GM18858 (cell line): Measurements from ENCODE around the gene DCANP1.

Experiments
- ATAC-seq: cut with Tn5 transposase; IDR thresholded peaks from one replicate; pipeline ENCODE4 v1.9.1; 2021; ENCODE audit not compliant: unreplicated experiment

Gene DCANP1

DNA sequence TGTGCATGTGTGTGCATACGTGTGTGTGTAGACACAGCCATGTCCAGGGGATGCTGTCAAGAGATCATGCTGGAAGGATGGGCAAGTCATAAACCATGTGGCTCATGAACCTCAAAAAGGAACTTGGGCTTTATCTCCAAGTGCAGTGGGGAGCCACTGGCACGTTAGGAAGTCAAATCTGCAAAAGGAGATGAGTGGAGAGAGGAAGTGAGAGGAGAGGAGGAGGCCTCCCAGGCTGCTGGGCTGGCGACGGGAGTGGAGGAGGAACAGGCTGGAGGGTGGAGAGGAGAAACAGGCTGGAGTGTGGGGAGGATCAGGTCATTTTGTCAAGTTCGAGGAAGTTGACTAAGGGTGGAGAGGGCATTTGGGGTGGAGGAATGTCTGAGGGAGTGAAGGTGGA, 34.2 kb upstream of the DCANP1 start:
- ATAC-seq: no peak

DNA sequence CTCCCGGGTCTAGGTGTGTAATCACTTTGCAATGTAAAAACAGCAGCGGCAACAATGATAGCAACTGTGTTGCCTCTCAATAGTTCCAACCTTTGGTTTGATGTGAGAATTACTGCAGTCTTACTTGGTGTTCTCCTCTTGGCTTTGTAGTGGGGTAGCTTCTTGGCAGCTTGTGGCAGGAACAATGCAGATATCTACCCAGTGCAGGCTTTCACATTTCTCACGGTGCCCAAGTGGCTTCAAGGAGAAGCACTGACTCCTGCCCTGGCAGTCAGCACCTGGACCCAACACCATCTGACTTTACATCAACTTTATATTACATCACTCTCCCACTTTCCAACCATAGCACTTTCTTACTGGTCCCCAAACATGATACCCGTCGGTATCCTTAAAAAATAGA, 33.4 kb upstream of the DCANP1 start:
- no peak for ATAC-seq

GRCh38 chr5:135478938-135479337, 31.8 kb upstream of the DCANP1 start:
- no peak for ATAC-seq

DNA sequence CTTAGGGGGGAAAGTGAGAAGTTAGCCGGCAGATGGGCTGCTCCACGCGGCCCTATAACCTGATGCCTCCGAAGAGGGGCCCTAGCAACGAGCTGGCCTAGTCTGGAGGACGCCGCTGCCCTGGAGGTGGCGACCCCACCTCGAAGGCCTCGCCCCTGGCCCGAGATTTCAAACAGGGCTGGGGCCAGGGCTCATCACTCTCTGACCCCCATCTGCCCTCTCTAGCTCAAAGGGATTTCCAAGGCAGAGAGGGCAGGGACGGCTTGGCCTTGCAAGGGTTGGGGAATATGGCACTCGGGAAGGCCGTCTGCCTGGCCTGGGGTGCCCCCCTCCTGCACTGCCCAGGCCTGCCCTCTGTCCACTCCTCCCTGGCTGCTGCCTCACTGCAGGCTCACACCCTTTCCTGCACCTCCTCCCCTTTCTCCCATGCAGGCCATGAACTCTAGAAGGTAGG, 30.5 kb upstream of the DCANP1 start:
- ATAC-seq: no peak

DNA sequence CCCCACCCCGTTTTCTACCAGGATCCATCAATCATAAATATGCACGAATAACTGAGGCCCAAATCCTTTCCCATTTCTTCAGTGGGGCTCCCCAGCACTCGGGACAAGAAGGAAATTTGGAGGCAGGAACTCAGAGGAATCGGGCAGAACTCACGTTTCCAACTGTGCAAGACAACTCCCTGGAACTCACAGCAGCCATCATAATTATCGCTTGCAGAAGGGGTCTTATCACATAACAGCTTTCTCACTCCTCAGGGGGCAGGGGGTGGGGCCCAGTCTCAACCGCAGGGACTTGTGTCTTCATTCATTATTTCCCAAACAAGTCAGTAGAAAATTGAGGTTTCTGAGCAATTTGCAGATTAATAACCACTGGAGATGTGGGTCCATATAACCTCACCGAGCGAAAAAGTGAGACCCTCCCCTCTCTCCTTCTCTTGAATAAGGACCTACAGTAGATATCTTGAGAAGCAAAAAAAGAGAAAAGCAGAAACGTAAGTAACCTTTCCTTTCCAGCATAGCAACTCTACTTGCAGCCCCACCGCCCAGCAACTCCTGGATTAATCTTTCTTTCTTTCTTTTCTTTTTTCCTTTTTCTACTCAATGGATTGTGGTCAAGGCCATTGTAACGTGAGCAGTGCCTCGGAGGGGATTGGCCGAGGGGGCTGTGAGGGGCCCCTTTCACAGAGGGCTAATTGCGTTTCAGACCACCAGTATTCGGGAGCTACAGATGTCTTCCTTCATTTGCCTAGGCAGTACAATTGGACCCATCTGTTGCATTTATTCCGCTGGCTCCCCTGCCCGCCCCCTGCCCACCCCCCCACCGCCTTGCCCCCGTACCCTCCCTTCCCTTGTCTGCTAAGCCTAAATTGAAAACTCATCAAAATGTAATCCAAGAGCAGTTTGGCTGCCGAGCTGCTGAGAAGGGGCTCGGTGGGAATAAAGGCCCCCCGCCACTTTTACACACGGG, 29.8 kb upstream of the DCANP1 start:
- ATAC-seq: no peak

DNA sequence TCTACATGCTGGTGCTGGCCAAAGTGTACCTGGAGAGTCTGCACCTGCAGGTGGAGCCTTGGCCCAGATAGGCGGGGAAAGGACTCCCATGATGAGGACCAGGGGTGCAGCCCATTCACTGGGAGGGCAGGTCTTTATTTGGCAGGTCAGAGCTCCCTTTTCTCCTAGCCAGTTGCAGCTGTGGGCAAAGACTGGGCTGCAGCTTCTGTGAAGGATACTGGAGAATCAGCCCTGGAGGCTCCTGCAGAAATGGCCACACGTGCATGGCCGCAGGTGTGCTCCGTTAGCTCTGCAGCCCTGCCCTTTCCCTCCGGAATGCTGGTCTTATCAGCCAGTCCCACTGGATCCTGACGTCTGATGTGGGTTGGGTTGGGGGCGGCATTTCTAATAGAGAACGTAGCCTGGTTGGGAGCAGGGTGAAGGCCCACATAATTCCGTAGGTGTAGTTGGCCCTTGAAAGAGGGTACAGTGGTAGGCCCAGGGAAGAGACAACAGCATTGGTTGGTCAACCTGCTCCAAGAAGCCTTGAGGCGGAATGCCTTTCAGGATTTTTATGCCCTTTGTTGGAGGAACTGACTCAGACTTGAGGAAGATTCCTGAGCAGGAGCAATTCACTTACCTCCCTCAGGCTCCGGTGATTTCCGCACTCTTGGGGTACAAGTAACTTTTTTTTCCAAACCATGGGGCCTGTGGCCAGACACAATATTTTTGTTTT, 27.0 kb upstream of the DCANP1 start:
- ATAC-seq: no peak

GRCh38 chr5:135472141-135472540, 25.0 kb upstream of the DCANP1 start:
- no peak for ATAC-seq

- ATAC-seq: no peak
Observed at GRCh38 chr5:135471726-135472125, 24.6 kb upstream of the DCANP1 start.

DNA sequence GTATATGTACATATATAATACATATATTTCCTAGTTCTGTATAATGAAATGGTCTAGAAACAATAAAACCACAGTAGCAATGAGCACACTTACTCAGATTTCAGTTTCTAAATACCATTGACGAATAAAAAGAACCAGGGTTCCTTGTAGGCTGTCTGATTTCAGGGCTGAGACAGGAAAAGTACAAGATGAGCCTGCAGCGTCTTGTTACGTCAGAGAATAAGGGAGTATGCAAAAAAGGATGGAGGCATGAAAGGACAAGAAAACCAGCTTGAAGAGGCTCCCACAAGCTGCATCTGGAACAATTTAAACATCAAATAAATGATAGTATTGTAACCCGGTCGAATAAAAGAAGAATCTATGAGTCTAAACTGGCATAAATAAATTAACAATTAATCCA, 22.8 kb upstream of the DCANP1 start:
- no peak for ATAC-seq

- ATAC-seq: no peak
Observed at GRCh38 chr5:135468541-135468940, 21.4 kb upstream of the DCANP1 start.

DNA sequence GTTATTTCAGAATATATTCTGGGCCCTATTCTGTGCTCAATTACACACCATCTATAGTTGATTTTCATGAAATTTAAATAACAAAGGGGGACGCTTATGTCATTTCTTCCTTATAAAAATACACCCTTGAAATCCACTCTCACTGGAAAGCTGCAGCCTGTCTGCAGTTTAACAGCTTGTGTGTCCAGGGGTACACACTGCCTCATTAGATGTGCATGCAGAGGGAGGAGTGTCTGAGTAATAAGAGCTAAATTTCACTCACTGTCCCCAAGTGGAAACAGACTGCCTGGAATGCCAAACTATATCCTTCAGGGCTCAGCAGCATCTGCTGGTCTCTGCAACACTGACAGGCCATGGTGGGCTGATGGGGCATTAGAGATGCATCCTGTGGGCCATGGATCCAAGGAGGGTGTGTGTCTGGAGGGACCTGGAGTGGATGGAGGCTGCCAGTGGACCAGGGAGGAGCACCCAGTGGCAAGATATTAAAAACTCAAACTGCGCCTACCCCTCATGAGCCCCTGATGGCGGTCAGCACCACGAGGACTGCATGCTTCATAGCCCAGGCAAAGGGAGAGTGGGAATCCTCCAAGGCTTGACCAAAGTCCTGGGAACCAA, 20.8 kb upstream of the DCANP1 start:
- no peak for ATAC-seq

DNA sequence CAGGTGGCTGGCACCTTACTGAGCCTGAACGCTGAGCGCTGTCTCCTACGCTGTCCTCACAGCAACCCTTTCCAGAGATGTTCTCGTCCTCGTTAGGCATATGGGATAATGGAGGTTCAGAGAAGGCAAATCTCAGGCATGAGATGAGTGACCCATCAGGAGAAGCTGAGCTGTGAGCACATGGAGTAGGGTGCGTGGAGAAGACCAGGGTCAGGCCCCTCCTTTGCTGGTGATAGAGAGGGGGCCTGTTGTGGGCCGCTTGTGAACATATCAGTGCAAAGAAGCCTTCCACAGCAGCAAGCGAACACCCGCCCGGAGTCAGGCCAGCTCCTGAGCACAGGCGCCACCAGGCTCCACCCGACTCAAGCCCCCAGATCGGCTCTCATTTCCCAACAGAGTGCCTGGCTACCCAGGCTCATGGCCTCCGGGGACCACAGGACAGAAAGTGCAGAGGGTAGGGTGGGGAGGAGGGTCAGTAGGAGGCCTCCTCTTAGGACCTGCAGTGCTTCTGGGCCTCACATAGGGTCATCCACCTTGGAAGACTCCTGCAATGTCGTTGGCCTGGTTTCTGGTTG, 20.0 kb upstream of the DCANP1 start:
- no peak for ATAC-seq

DNA sequence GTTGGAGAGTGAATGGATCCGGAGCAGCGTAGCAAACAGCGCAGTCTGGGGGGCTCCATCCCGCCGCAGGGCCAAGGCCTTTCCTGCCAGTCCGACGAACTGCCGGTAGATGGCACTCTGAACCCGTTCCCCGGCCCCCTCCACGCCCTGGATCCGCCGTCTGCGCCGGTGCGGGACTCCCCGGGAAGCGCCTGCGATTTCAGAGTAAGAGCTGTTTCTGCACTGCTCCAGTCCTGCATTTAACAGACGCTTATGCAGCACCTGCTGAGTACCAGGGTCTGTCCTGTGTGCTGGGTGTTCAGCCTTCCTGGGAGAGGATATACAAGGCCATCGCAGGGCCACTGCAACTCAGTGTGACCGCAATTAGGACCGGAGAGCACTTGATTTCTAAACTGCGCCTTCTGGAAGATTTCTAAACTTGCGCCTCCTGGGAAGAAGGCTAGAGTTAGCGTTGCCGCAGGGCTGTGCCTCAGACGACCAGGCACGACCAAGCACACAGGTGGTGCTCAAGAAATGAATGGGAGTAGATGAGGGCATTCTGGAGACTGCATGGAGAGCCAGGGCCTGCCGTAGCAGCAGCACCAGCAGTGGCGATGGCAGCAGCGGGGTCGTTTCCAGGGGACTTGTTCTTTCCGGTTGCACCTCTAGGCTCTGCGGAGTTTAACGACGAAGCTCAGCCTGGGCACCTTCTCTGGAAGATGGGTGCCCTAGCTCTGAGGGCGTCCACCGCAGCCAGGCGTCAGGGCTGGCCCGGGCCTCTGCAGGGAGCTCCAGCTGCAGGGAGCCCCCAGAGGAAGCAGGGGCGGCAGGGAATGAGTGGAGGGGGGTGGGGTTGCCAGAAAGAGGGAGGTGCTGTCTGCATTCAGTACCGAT, 19.3 kb upstream of the DCANP1 start:
- no peak for ATAC-seq

DNA sequence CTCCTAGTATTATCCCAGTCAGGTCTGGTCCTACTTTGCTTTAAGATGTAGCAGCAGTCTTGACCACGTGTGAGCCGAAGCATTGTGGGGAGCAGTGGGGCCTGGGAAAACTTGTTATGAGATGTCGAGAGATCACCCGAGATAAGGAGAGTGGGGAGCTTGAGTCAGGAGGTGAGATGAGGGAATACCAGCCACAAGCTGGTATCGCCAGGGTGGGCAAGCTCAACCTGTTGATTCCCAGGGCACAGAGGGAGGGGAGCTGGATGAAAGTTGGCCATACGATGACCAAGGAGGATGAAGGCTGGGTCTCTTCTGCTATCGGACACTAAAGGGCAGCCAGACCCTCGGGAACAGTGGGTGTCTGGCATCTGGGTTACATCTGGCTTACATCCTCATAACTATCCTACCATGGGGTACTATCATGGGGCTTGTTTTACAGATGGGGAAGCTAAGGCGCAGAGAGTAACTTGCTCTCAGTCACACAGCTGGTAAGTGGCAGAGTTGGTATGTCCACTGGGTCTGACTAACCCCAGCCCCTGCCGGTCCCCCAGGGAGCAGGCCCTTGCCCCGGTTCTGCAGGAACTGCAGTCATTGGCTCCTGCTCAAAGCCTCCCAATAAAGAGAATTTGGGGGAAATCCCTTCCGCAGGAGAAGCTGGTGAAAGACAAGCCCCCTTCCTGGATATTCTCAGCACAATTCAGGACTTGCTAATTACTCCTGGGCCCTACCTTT, 18.4 kb upstream of the DCANP1 start:
- ATAC-seq: no peak

GRCh38 chr5:135462304-135462703, 15.2 kb upstream of the DCANP1 start:
- peak; percentile 53 for ATAC-seq

DNA sequence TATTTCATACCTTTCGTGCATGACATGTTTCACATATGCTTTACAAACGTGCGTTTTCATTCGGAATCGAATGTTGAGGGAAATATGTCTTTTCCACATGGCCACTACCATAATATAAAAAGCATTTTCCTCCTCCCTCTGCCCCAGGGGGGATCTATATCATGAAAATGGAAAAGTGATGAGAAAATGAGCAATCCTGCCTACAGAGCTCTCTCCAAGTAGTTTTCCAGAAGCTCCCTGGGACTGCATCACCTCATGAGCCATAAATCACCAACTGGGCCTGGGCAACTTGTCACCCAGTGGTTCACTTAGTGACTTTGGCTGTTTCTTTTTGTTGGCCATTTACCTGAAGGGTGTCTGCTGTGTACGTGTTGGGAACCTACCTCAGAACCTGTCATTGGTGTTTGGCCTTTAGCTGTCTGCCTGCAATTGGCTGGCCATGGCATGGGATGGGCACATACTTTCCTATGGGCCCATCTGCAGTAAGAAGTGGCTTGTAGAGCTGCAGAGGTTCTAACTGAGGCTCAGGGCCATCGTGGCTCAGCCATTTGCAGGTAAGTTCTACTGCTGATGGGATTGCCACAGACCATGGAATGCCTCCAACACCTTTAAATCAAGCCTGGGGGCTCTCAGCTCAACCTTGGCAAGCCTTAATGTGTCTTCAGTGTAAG, 14.5 kb upstream of the DCANP1 start:
- no peak for ATAC-seq

DNA sequence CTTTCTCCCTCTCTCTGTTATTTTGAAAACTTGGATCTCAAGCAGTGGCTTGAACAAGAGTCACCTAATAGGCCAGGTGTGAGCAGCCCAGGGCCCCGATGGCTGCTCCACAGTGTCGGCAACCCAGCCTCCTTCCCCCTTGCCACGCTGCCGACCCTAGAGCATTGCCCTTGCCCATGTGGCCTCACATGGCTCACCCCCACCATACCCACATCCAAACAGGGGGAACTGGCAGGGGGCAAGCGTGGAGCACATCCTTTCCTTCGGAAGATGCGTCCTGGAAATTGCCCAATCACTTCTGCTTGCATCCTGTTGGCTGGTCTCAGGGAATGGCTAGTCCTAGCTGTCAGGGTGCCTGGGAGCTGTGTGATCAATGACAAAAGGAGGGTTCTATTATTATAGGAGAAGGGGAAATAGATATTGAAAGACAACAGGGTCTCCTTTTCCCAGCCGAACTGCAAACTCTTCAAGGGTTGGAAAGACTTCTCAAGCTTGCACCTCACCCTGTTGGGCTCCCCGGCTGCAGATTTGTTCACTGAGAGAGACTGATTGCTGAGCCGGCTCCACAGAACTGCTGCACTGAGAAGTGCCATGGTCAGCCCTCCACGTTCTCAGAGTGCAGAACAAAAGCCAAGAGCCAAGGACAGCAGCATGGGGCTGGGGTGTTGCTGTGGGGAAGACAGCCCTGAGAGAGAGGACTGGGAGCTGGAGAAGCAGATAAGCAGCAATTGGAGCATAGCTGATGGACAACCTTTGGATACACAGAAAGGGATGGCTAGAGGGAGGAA, 13.3 kb upstream of the DCANP1 start:
- ATAC-seq: no peak

- no peak for ATAC-seq
Observed at GRCh38 chr5:135458921-135459331, 11.8 kb upstream of the DCANP1 start.
